ENCODE data around the gene C10orf90.

The C10orf90 gene

DNA sequence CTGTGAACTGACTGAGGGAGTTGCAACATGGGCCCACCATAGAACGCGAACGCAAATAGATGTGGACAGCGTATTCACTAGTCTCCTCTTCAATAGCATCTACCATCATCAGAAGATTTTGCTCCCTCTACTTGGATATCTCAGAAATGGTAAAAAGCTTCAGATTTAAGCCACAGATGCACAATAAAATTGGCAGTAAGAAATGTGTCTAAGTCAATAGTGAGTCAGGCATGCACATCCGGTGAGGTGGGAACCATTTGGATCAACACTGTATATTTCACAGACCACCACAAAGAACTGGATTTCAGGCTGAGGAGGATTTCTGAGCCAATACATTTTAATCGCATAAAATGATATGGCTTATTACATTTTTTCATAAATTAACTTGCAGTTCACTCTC, 170.7 kb downstream of the C10orf90 start:
- DNase-seq = no peak

DNA sequence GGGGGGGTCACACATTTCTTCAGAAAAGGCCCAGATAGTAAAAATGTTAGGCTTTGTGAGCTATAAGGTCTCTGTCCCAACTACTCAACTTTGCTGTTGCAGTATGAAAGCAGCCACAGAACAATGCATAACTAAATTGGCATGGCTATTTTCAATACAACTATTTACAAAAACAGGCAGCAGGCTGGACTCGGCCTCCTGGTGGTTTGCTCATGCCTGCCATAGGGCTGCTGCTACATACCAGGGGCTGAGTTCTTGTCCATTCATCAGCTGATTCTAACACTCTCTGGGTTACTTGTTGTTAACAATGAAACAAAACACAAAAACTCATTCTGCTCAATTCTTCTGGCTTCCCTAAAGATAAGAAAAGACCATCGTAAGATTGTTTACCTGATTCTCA, 172.8 kb downstream of the C10orf90 start:
- DNase-seq = no peak

GRCh38 chr10:126496771-126497545, 173.5 kb downstream of the C10orf90 start:
- no peak for DNase-seq

DNA sequence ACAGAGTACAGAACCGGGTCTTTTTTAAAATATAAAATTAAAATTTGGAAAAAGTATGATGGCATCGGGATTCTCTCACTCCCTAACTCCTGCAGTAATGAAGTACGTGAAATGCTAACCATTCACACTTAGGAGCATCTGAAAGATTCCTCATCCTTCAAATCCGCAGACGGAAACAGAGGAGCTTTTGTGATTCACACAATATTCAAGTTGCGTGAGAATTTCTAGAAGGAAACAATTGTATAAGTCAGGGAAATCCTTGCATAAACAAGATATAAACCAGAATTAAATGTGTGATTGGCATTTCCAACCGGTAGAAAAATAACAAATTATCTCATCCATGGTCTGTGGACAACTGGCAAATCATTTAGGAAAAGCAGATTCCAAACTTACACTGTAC, 179.0 kb downstream of the C10orf90 start:
- no peak for DNase-seq

DNA sequence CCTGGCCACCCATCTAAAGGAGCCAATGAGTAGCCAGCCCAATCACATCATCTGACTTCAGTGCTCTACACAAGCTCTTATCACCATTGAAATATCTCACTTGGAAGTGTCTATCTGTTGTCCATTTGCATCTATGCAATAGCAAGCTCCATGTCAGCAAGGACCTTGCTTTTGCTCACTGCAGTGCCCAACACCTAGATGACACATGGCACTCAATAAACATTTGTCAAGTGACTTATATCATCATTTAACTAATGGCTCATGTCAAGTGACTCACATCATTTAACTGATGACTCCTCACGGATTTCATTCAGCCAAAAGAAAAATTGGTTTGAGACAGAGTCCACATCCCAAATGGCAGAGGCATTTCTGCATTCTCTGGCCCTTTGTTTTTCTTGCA, 189.3 kb downstream of the C10orf90 start:
- no peak for DNase-seq

- DNase-seq = no peak
Observed at GRCh38 chr10:126480648-126481047, 189.8 kb downstream of the C10orf90 start.

GRCh38 chr10:126479280-126479895, 191.1 kb downstream of the C10orf90 start:
- no peak for DNase-seq

DNA sequence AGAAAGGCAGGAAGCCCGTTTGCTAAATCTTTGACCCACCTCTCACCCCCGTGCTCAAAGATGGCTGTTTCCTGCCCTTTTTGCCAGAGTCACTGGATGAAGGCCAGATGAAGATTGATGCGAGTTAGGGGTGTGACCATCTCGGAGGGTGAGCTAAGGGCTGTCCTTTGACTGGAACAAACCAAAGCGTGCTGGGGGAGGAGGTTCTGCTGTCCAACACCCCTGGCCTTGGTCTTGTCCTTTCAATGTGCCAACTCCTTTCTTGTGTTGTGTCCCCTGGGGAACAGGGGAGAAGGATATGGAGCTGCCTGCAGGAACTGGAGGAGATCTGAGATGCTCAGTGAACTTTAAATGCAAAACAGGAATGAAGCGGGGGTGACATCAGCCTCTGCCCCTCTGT, 191.9 kb downstream of the C10orf90 start:
- DNase-seq = no peak

- peak; percentile 64 for DNase-seq
Observed at GRCh38 chr10:126476246-126476645, 194.2 kb downstream of the C10orf90 start.

DNA sequence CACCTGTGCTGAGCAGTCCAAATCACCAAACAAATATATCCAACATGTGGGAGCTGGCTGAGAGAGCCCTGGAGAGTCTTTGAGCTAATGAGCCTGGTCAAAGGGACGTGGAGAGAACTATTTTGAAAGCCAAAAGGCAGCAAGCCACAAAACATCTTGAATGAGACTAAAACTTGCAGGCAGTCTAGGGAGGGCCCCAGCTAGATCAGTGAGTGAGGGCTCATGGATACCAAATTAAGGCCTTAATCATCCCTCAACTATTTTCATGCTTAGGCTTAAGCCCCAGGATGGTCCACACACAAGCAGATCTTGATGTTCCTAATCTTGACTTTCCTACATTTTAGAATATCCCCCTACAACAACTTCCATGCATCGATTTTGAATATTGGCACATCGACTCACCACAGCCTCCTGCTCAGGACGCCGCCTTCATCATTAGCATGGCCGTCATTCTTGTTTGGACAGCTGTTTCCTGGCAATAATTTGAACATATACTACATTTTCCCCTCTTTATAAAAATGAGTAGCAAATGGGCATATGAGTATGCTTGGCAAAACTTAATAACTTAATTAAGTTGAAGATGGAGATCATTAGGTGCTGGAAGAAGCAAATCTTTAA, 195.3 kb downstream of the C10orf90 start:
- DNase-seq = no peak

DNA sequence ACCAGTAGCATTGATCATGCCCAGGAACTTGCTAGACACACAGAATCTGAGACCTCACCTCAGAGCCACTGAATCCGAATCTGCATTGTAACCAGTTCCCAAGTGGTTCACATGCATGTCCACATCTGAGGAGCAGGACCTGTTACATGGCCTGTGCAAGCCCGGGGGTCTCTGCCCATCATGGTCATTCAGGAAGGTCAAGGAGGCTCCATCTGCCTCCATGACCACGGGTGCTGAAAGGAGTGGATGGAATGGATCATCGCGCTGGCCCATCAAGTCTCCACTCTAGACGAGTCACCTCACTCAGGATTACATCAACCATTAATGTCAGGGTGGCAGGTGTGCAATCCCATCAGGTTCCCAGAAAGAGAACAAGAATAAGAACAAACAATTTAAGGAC, 196.5 kb downstream of the C10orf90 start:
- no peak for DNase-seq

GRCh38 chr10:126470991-126471390, 199.5 kb downstream of the C10orf90 start:
- DNase-seq = no peak

- DNase-seq = no peak
Observed at GRCh38 chr10:126469692-126470091, 200.8 kb downstream of the C10orf90 start.

DNA sequence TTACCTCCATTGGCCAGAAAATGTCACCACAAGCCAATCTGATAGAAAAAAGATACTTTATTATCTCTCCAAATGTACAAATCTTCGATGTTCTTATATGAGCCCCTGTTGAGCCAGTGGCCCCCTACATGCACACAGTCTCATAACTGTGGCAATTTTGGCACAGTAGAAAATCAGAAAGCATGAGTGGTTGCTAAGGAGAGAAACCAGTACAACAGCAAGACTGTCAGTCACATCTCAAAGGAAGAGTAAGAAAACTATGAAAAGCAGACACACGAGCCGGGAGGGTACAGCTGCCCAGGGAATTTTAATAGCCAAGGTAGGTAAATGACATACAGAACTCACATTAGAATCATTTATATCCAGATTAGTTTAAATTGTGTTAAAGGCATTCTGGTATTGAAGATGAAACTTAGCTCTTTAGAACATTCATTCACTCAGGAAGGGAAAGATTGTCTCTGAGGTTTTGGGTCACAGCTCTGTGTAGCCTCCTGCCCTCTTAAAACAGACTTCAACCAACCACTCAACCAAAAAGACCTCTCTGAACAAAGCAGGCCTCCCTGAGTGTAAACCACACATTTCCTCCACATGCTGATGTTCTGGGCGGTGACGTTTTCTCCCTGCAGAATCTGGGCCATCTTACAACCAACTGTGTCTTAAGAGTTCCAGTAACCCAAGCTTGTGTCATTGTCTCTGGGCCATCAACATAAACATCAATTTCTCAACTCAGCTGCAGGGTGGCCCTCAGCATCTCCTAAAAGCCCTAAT, 201.4 kb downstream of the C10orf90 start:
- DNase-seq = no peak

- DNase-seq = no peak
Observed at GRCh38 chr10:126468467-126468866, 202.0 kb downstream of the C10orf90 start.

DNA sequence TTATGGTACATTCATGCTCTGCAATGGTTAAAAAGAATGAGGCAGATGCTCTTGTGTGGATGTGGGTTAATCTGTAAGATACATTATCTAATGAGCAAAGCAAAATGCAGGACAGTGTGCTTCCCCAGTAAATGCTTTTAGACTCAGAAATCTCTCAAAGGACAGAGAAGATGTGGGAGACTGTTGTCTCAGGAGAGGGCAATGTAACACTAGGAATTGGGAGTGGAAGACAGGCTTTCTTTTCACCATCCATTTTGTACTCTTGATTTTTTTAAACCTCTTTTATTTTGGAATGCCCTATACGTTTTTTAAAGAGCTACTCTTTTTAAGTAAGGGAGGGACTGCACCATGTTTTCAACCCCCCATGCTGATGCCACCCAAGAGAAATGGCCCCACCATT, 204.7 kb downstream of the C10orf90 start:
- no peak for DNase-seq

- DNase-seq = peak; percentile 70
Observed at GRCh38 chr10:126463286-126463685, 207.2 kb downstream of the C10orf90 start.

GRCh38 chr10:126461289-126461940, 209.1 kb downstream of the C10orf90 start:
- no peak for DNase-seq

DNA sequence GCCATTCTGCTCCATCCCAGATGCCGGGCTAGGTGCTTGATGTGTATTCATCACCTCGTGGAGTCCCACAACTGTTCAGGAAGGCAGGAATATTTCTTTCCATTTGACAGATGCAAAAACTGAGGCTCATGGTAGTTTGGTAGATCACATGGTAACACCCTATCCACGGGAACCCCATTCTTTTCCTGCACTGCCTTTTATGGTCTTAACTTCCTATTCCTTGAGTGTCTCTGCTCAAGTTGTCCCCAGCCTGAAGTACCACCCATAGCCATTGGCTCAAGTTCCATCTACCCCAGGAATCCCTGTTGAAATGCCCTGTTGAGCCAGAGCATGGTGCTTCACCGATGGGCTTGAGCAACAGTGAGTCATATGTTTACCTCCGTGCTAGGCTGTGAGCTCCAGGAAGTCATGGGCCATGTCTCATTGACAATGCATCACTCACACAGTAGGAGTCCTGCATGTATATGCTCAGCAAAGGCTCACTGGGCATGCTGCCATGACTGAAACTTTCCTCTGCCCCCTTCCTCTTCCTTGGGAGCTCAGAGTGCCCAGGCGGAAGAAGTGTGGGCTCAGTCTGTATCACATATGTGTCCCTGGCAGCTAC, 210.5 kb downstream of the C10orf90 start:
- no peak for DNase-seq

DNA sequence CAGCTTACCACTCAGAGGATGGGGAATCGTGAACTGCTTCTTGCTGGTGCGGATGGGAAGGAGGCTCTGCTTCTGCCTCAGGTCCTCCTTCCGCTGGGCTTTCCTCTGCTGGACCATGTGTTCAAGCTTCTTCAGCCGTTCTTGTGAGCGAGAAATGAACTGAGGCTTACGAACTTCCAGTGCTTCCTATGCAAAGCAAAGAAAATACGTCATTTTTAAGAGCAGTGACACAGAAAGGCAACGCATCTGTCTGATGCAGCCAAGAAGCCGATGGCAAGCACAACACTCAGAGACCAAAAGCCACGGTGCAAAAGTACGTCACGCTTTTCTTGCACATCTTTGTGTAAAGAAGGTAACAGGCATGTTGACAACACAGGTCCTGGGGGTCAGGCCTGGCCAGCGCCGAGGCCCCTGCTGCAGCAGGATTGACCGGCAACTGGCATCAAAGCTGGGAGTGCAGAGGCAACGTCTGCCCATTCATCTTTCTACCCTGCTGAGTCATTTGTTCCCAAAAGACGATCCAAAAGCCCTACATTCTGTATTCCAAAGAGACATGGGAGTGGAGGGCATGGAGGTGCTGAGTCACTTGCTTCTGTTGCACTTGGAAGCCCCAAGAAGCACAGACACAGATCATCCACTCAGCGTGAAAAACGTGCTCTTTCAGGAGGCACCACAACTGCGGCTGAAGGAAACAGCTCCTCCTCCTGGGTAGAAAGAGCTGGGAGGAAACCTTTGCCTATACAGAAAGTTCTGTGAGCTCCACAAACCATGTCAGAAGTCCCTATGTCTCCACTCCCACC, 211.3 kb downstream of the C10orf90 start:
- DNase-seq = no peak

GRCh38 chr10:126458466-126458865, 212.0 kb downstream of the C10orf90 start:
- DNase-seq = no peak

DNA sequence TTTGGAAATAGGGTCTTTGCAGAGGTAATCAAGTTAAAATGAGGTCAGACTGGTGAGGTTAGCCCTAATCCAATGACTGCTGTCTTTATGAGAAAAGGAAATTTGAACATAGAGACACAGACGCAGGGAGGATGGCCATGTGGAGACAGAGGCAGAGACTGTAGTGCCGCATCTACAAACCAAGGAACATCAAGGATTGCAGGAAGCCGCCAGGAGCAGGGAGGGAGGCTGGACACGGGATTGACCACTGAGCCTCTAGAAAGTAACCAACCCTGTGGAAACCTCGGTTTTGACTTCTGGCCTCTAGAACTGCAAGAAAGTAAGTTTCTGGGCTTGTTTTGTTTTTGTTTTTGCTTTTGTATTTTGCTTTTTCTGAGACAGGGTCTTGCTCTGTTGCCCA, 213.9 kb downstream of the C10orf90 start:
- no peak for DNase-seq

Measured in eye (tissue), 1 donor.